ENCODE data around the gene COL4A1.

Gene COL4A1

GRCh38 chr13:110234532-110234931 lies 72.4 kb downstream of the COL4A1 start:
- Histone ChIP-seq H3K79me2 (ENCODE audit: control insufficient read depth, insufficient read depth, low read length) (no peaks in the 10 kb centered on the region), H4K5ac (ENCODE audit: low read length) (no peak overlapping the region), H3K27me3 (ENCODE audit: insufficient read depth, low read length, poor library complexity) (no peaks in the 10 kb centered on the region), H4K8ac (ENCODE audit: low read depth, low read length) (no peak overlapping the region), H2BK5ac (ENCODE audit: low read length) (no peak overlapping the region), H3K4me1 (ENCODE audit: control insufficient read depth, low read depth, low read length) (peaks cover 9% of the 10 kb centered on the region), H3K23ac (ENCODE audit: low read length) (no peak overlapping the region), H3K4me3 (ENCODE audit: low read length) (no peak overlapping the region), H2BK120ac (ENCODE audit: low read depth, low read length) (no peak overlapping the region), H2BK15ac (replicated peaks; ENCODE audit: low read depth) (no peak overlapping the region), H3K36me3 (ENCODE audit: control insufficient read depth, insufficient read depth, low read length) (no peaks in the 10 kb centered on the region), H3K9ac (ENCODE audit: low read length) (no peak overlapping the region), H3K79me1 (ENCODE audit: low read length) (no peaks in the 10 kb centered on the region), H3K18ac (ENCODE audit: low read length) (no peak overlapping the region), H3K4me2 (ENCODE audit: low read length) (no peak overlapping the region), H2AK5ac (ENCODE audit: low read length) (no peak overlapping the region), H3K27ac (ENCODE audit: low read depth, low read length) (no peak overlapping the region), H3K4ac (ENCODE audit: low read depth, low read length) (no peak overlapping the region), H3K56ac (ENCODE audit: low read length) (no peak overlapping the region)
- WGBS (ENCODE audit: extremely low coverage, insufficient coverage, low lambda C conversion rate), result no CpG with 5 or more reads among the region's 7 CpGs
- DNase-seq, result no peak

DNA sequence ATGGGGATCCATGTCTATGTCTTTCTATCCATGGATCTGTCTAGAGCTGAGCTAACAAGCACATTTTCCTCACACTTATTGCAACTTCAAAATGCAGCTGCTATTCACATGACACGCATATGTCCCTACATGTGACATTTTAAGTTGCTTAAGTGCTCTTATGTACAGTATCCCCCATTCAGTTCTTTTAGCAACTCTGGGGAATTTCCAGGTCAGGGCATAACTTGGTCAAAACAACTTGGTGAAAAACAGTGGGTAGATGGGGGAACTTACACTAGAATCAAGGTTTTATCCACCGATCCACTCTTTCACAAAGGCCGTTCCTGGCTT lies 73.0 kb downstream of the COL4A1 start:
- no peak for DNase-seq
- no peak overlapping the region for H3K4ac ChIP-seq (ENCODE audit: low read depth, low read length)
- H3K27me3 ChIP-seq (ENCODE audit: insufficient read depth, low read length, poor library complexity), result no peaks in the 10 kb centered on the region
- H2BK5ac ChIP-seq (ENCODE audit: low read length), result no peak overlapping the region
- no peaks in the 10 kb centered on the region for H3K79me1 ChIP-seq (ENCODE audit: low read length)
- H3K4me1 ChIP-seq (ENCODE audit: control insufficient read depth, low read depth, low read length), result peaks cover 8% of the 10 kb centered on the region
- H4K8ac ChIP-seq (ENCODE audit: low read depth, low read length), result no peak overlapping the region
- no peaks in the 10 kb centered on the region for H3K36me3 ChIP-seq (ENCODE audit: control insufficient read depth, insufficient read depth, low read length)
- no peak overlapping the region for H3K4me3 ChIP-seq (ENCODE audit: low read length)
- H3K56ac ChIP-seq (ENCODE audit: low read length), result no peak overlapping the region
- no peaks in the 10 kb centered on the region for H3K79me2 ChIP-seq (ENCODE audit: control insufficient read depth, insufficient read depth, low read length)
- no peak overlapping the region for H4K5ac ChIP-seq (ENCODE audit: low read length)
- H2BK15ac ChIP-seq (replicated peaks; ENCODE audit: low read depth), result no peak overlapping the region
- no peak overlapping the region for H2BK120ac ChIP-seq (ENCODE audit: low read depth, low read length)
- H3K4me2 ChIP-seq (ENCODE audit: low read length), result no peak overlapping the region
- no peak overlapping the region for H3K27ac ChIP-seq (ENCODE audit: low read depth, low read length)
- WGBS (ENCODE audit: extremely low coverage, insufficient coverage, low lambda C conversion rate), result no CpG with 5 or more reads among the region's 3 CpGs
- no peak overlapping the region for H2AK5ac ChIP-seq (ENCODE audit: low read length)
- H3K18ac ChIP-seq (ENCODE audit: low read length), result no peak overlapping the region
- H3K23ac ChIP-seq (ENCODE audit: low read length), result no peak overlapping the region
- H3K9ac ChIP-seq (ENCODE audit: low read length), result no peak overlapping the region

DNA sequence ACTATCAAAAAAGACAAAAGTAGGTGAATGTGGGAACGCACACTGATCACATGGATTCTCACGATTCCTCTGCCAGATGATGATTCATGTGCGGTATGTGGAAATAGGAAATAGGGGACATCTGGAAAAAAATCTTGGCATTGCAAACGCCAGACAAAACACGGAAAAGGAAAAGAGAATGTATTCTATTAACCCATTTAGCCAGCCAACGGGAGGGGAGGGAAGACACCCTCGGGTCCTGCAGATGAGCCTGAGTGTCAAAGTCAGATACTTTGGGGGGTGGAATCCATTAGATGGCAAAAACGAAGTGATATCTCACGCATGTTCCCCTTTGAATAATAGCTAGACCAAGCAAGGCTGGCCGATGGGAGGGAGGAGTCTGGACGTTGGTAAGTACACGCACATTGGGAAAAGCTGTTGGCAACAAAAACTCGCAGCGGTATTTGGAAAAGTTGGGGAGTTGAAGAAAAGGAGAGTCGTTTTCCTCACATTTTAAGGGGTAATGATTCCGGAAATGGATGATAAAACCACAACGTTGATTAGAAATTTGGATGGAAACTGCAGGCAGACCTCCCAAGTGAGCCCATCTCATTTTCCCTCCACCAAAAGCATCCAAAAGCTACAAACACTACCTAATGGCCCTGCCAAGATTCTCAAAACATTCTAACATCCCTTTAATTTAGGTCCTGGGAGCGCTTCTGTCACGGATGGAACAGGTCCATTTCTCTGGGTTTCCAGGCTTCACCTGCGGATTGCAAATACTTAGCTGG lies 73.6 kb downstream of the COL4A1 start:
- Histone ChIP-seq H2BK5ac (ENCODE audit: low read length) (no peak overlapping the region), H4K5ac (ENCODE audit: low read length) (no peak overlapping the region), H3K23ac (ENCODE audit: low read length) (no peak overlapping the region), H3K4me3 (ENCODE audit: low read length) (no peak overlapping the region), H2BK120ac (ENCODE audit: low read depth, low read length) (no peak overlapping the region), H3K27ac (ENCODE audit: low read depth, low read length) (no peak overlapping the region), H3K36me3 (ENCODE audit: control insufficient read depth, insufficient read depth, low read length) (no peaks in the 10 kb centered on the region), H3K4me1 (ENCODE audit: control insufficient read depth, low read depth, low read length) (peaks cover 6% of the 10 kb centered on the region), H2AK5ac (ENCODE audit: low read length) (no peak overlapping the region), H3K18ac (ENCODE audit: low read length) (no peak overlapping the region), H4K8ac (ENCODE audit: low read depth, low read length) (no peak overlapping the region), H3K4me2 (ENCODE audit: low read length) (no peak overlapping the region), H3K56ac (ENCODE audit: low read length) (no peak overlapping the region), H3K27me3 (ENCODE audit: insufficient read depth, low read length, poor library complexity) (no peaks in the 10 kb centered on the region), H3K9ac (ENCODE audit: low read length) (no peak overlapping the region), H3K79me2 (ENCODE audit: control insufficient read depth, insufficient read depth, low read length) (no peaks in the 10 kb centered on the region), H3K79me1 (ENCODE audit: low read length) (no peaks in the 10 kb centered on the region), H2BK15ac (replicated peaks; ENCODE audit: low read depth) (no peak overlapping the region), H3K4ac (ENCODE audit: low read depth, low read length) (no peak overlapping the region)
- no peak for DNase-seq
- WGBS (ENCODE audit: extremely low coverage, insufficient coverage, low lambda C conversion rate), result no CpG with 5 or more reads among the region's 20 CpGs

GRCh38 chr13:110232756-110233155 lies 74.2 kb downstream of the COL4A1 start:
- H3K79me2 ChIP-seq (ENCODE audit: control insufficient read depth, insufficient read depth, low read length), result no peaks in the 10 kb centered on the region
- H3K27me3 ChIP-seq (ENCODE audit: insufficient read depth, low read length, poor library complexity), result no peaks in the 10 kb centered on the region
- H2BK120ac ChIP-seq (ENCODE audit: low read depth, low read length), result no peak overlapping the region
- H3K27ac ChIP-seq (ENCODE audit: low read depth, low read length), result no peak overlapping the region
- no peak overlapping the region for H2BK5ac ChIP-seq (ENCODE audit: low read length)
- H3K36me3 ChIP-seq (ENCODE audit: control insufficient read depth, insufficient read depth, low read length), result no peaks in the 10 kb centered on the region
- H3K4ac ChIP-seq (ENCODE audit: low read depth, low read length), result no peak overlapping the region
- no peak overlapping the region for H3K18ac ChIP-seq (ENCODE audit: low read length)
- H3K23ac ChIP-seq (ENCODE audit: low read length), result no peak overlapping the region
- WGBS (ENCODE audit: extremely low coverage, insufficient coverage, low lambda C conversion rate), result no CpG with 5 or more reads among the region's 11 CpGs
- H4K8ac ChIP-seq (ENCODE audit: low read depth, low read length), result no peak overlapping the region
- peaks cover 2% of the 10 kb centered on the region for H3K4me1 ChIP-seq (ENCODE audit: control insufficient read depth, low read depth, low read length)
- no peak overlapping the region for H3K9ac ChIP-seq (ENCODE audit: low read length)
- no peak overlapping the region for H4K5ac ChIP-seq (ENCODE audit: low read length)
- no peak overlapping the region for H3K4me2 ChIP-seq (ENCODE audit: low read length)
- DNase-seq, result no peak
- no peak overlapping the region for H2AK5ac ChIP-seq (ENCODE audit: low read length)
- no peak overlapping the region for H2BK15ac ChIP-seq (replicated peaks; ENCODE audit: low read depth)
- H3K79me1 ChIP-seq (ENCODE audit: low read length), result no peaks in the 10 kb centered on the region
- H3K4me3 ChIP-seq (ENCODE audit: low read length), result no peak overlapping the region
- no peak overlapping the region for H3K56ac ChIP-seq (ENCODE audit: low read length)

DNA sequence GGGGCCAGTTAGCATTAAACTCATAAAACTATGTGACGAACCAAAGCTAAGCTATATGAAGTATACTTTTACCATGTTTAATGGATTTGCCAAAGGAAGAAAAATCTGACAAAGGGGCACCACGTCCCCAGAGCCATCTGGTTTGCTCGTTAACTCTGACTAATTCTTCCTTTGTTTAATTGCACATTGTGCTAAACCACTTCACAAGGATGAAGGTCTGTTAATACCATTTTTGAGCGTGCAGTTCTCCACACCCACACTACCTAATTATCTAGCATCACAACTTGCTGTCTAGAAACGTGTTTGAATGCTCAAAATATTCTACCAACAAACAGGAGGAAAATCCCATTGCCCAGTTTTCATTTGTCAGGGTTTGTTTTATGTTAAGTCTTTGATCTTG lies 74.8 kb downstream of the COL4A1 start:
- Histone ChIP-seq H2BK120ac (ENCODE audit: low read depth, low read length) (no peak overlapping the region), H3K79me1 (ENCODE audit: low read length) (no peaks in the 10 kb centered on the region), H4K5ac (ENCODE audit: low read length) (no peak overlapping the region), H3K36me3 (ENCODE audit: control insufficient read depth, insufficient read depth, low read length) (no peaks in the 10 kb centered on the region), H2BK5ac (ENCODE audit: low read length) (no peak overlapping the region), H2AK5ac (ENCODE audit: low read length) (no peak overlapping the region), H3K18ac (ENCODE audit: low read length) (no peak overlapping the region), H2BK15ac (replicated peaks; ENCODE audit: low read depth) (no peak overlapping the region), H3K56ac (ENCODE audit: low read length) (no peak overlapping the region), H3K4me3 (ENCODE audit: low read length) (no peak overlapping the region), H3K27me3 (ENCODE audit: insufficient read depth, low read length, poor library complexity) (no peaks in the 10 kb centered on the region), H3K27ac (ENCODE audit: low read depth, low read length) (no peak overlapping the region), H3K4ac (ENCODE audit: low read depth, low read length) (no peak overlapping the region), H3K79me2 (ENCODE audit: control insufficient read depth, insufficient read depth, low read length) (no peaks in the 10 kb centered on the region), H3K9ac (ENCODE audit: low read length) (no peak overlapping the region), H3K4me2 (ENCODE audit: low read length) (no peak overlapping the region), H3K4me1 (ENCODE audit: control insufficient read depth, low read depth, low read length) (no peaks in the 10 kb centered on the region), H4K8ac (ENCODE audit: low read depth, low read length) (no peak overlapping the region), H3K23ac (ENCODE audit: low read length) (no peak overlapping the region)
- no CpG with 5 or more reads among the region's 5 CpGs for WGBS (ENCODE audit: extremely low coverage, insufficient coverage, low lambda C conversion rate)
- DNase-seq, result no peak
